Measurements from ENCODE around the gene BSN. TPM values are rescaled to one million over a fixed set of nuclear protein-coding genes. Genes with fewer than 3 reads are reported as not detected.
"Not testable (repeated sequence)": the region's sequence is repeated elsewhere in the genome, so short reads cannot be mapped to it uniquely, and the experiment has no call there.

The BSN gene
- total RNA-seq, 1 donor from 2014 or later = 0.92 TPM

- Histone ChIP-seq H3K36me3 (ENCODE audit: control insufficient read depth, insufficient read depth, low read length) (peaks cover 14% of the 10 kb centered on the region), H3K4me3 (ENCODE audit: low read depth, low read length) (no peak overlapping the region), H3K27me3 (ENCODE audit: control insufficient read depth, insufficient read depth, low read length) (peaks cover 2% of the 10 kb centered on the region)
- TF ChIP-seq CTCF (IDR thresholded peaks at IDR 0.05; ENCODE audit: insufficient read depth, low read length, poor library complexity, severe bottlenecking) = no peak
- no peak for DNase-seq (ENCODE audit: low read depth)
Observed at GRCh38 chr3:49681543-49681942, 127.3 kb downstream of the BSN start.

GRCh38 chr3:49683162-49683561, 128.9 kb downstream of the BSN start:
- no peak for DNase-seq (ENCODE audit: low read depth)
- peaks cover 11% of the 10 kb centered on the region for H3K36me3 ChIP-seq (ENCODE audit: control insufficient read depth, insufficient read depth, low read length)

GRCh38 chr3:49684453-49684852, 130.2 kb downstream of the BSN start:
- not testable (repeated sequence) for H3K36me3 ChIP-seq (ENCODE audit: control insufficient read depth, insufficient read depth, low read length); H3K27me3 ChIP-seq (ENCODE audit: control insufficient read depth, insufficient read depth, low read length); DNase-seq (ENCODE audit: low read depth); H3K4me3 ChIP-seq (ENCODE audit: low read depth, low read length)

More at GRCh38 chr3:49683162-49683561, 128.9 kb downstream of the BSN start:
- no peak for TF ChIP-seq CTCF (IDR thresholded peaks at IDR 0.05; ENCODE audit: insufficient read depth, low read length, poor library complexity, severe bottlenecking)
- Histone ChIP-seq H3K4me3 (ENCODE audit: low read depth, low read length) (no peak overlapping the region), H3K27me3 (ENCODE audit: control insufficient read depth, insufficient read depth, low read length) (peaks cover 2% of the 10 kb centered on the region)

- H3K4me3 ChIP-seq (ENCODE audit: low read depth, low read length); H3K27me3 ChIP-seq (ENCODE audit: control insufficient read depth, insufficient read depth, low read length); DNase-seq (ENCODE audit: low read depth); H3K36me3 ChIP-seq (ENCODE audit: control insufficient read depth, insufficient read depth, low read length): not testable (repeated sequence)
Observed at GRCh38 chr3:49685103-49685502, 130.8 kb downstream of the BSN start.

GRCh38 chr3:49685846-49686245, 131.6 kb downstream of the BSN start:
- not testable (repeated sequence) for H3K36me3 ChIP-seq (ENCODE audit: control insufficient read depth, insufficient read depth, low read length); H3K27me3 ChIP-seq (ENCODE audit: control insufficient read depth, insufficient read depth, low read length); DNase-seq (ENCODE audit: low read depth)
- H3K4me3 ChIP-seq (ENCODE audit: low read depth, low read length) = peak overlapping the region; percentile 11

GRCh38 chr3:49686346-49686745, 132.1 kb downstream of the BSN start:
- DNase-seq (ENCODE audit: low read depth); H3K36me3 ChIP-seq (ENCODE audit: control insufficient read depth, insufficient read depth, low read length); H3K27me3 ChIP-seq (ENCODE audit: control insufficient read depth, insufficient read depth, low read length): not testable (repeated sequence)
- H3K4me3 ChIP-seq (ENCODE audit: low read depth, low read length) = peak overlapping the region; percentile 35

- peak overlapping the region; percentile 35 for H3K4me3 ChIP-seq (ENCODE audit: low read depth, low read length)
- H3K36me3 ChIP-seq (ENCODE audit: control insufficient read depth, insufficient read depth, low read length); DNase-seq (ENCODE audit: low read depth); H3K27me3 ChIP-seq (ENCODE audit: control insufficient read depth, insufficient read depth, low read length): not testable (repeated sequence)
Observed at GRCh38 chr3:49686769-49687423, 132.6 kb downstream of the BSN start.

- H3K36me3 ChIP-seq (ENCODE audit: control insufficient read depth, insufficient read depth, low read length); H3K4me3 ChIP-seq (ENCODE audit: low read depth, low read length); DNase-seq (ENCODE audit: low read depth); H3K27me3 ChIP-seq (ENCODE audit: control insufficient read depth, insufficient read depth, low read length): not testable (repeated sequence)
Observed at GRCh38 chr3:49687424-49687795, 133.1 kb downstream of the BSN start.

- not testable (repeated sequence) for H3K27me3 ChIP-seq (ENCODE audit: control insufficient read depth, insufficient read depth, low read length); DNase-seq (ENCODE audit: low read depth); H3K36me3 ChIP-seq (ENCODE audit: control insufficient read depth, insufficient read depth, low read length)
- peak overlapping the region; percentile 88 for H3K4me3 ChIP-seq (ENCODE audit: low read depth, low read length)
Observed at GRCh38 chr3:49688338-49689045, 134.2 kb downstream of the BSN start.

Data from kidney epithelial cell (primary cell).